ENCODE data around the gene PLEKHG2. TPM values are rescaled to one million over a fixed set of nuclear protein-coding genes. Genes with fewer than 3 reads are reported as not detected.

PLEKHG2 gene
- total RNA-seq, 4 donors from 2014 or later = 8.2 to 29.1 (median 10.7) TPM

- H3K36me3 ChIP-seq = peaks cover 9 to 11% of the 10 kb centered on the region in 2 donors
- no peaks in the 10 kb centered on the region for H3K9me3 ChIP-seq
- intact Hi-C loops (cut with DNase I) = no loop called here
- no peak for DNase-seq
- 94 to 98% methylated on average over 11 of the region's 11 CpGs for WGBS, 2 donors
- TF ChIP-seq POLR2A (IDR thresholded peaks at IDR 0.05) (no peak), CTCF (IDR thresholded peaks at IDR 0.05) (no peak)
- H3K27me3 ChIP-seq = no peaks in the 10 kb centered on the region
- H3K27ac ChIP-seq = no peak overlapping the region
- peaks cover 11 to 28% of the 10 kb centered on the region in 2 donors for H3K4me1 ChIP-seq
- no peak overlapping the region for H3K4me3 ChIP-seq (replicated peaks in 1 of 3)
Measured at GRCh38 chr19:39427707-39428106, 15.2 kb downstream of the PLEKHG2 start.

GRCh38 chr19:39428283-39429112, 16.0 kb downstream of the PLEKHG2 start:
- intact Hi-C loops (cut with DNase I) = no loop called here

GRCh38 chr19:39430675-39431593, 18.5 kb downstream of the PLEKHG2 start:
- TF ChIP-seq POLR2A (IDR thresholded peaks at IDR 0.05) (peak in 1 of 2 donors; percentile 23), CTCF (IDR thresholded peaks at IDR 0.05) (no peak)
- DNase-seq = peak; percentile 49 to 65
- WGBS, 2 donors = 23 to 25% methylated on average over 19 to 25 of the region's 25 CpGs
- Histone ChIP-seq H3K36me3 (peaks cover 21 to 24% of the 10 kb centered on the region in 2 donors), H3K4me1 (peaks cover 25 to 43% of the 10 kb centered on the region in 2 donors), H3K27me3 (no peaks in the 10 kb centered on the region), H3K9me3 (no peaks in the 10 kb centered on the region), H3K4me3 (replicated peaks in 1 of 3) (no peak overlapping the region), H3K27ac (peak overlapping the region; percentile 70 to 93 (median 80))
- intact Hi-C loops (cut with DNase I) = no loop called here

More at GRCh38 chr19:39428283-39429112, 16.0 kb downstream of the PLEKHG2 start:
- TF ChIP-seq CTCF (IDR thresholded peaks at IDR 0.05) = no peak
- no peak for TF ChIP-seq POLR2A (IDR thresholded peaks at IDR 0.05)
- H3K27ac ChIP-seq = peak overlapping the region in 2 of 3 donors; percentile 18 to 60
- no peaks in the 10 kb centered on the region for H3K27me3 ChIP-seq
- no peaks in the 10 kb centered on the region for H3K9me3 ChIP-seq
- H3K4me3 ChIP-seq (replicated peaks in 1 of 3) = no peak overlapping the region
- WGBS, 2 donors = 28 to 31% methylated on average over 17 to 20 of the region's 23 CpGs
- DNase-seq = peak; percentile 33 to 39
- peaks cover 11 to 28% of the 10 kb centered on the region in 2 donors for H3K4me1 ChIP-seq
- peaks cover 17 to 18% of the 10 kb centered on the region in 2 donors for H3K36me3 ChIP-seq

DNA sequence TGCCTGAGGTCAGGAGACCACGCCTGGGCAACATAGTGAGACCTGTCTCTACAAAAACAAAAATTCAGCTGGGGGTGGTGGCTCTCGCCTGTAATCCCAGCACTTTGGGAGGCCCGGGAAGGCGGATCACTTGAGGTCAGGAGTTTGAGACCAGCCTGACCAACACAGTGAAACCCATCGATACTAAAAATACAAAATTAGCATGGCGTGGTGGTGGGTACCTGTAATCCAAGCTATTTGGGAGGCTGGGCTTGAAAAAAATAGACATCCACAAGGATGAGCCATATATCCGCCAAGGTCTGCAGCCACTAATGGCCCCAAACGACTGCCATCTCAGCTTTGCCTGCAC, 20.2 kb downstream of the PLEKHG2 start:
- H3K36me3 ChIP-seq = peaks cover 21 to 24% of the 10 kb centered on the region in 2 donors
- peaks cover 25 to 48% of the 10 kb centered on the region in 2 donors for H3K4me1 ChIP-seq
- H3K27me3 ChIP-seq = no peaks in the 10 kb centered on the region
- intact Hi-C loops (cut with DNase I) = no loop called here
- no peak overlapping the region for H3K4me3 ChIP-seq (replicated peaks in 1 of 3)
- H3K27ac ChIP-seq = no peak overlapping the region
- H3K9me3 ChIP-seq = no peaks in the 10 kb centered on the region
- DNase-seq = no peak
- 94 to 95% methylated on average over 8 of the region's 8 CpGs for WGBS, 2 donors
- TF ChIP-seq POLR2A (IDR thresholded peaks at IDR 0.05) (no peak), CTCF (IDR thresholded peaks at IDR 0.05) (no peak)

All from thyroid gland (tissue), 4 donors.